GM20000 (cell line): Measurements from ENCODE around the gene SH3PXD2A.

Experiments used
- DNase-seq: peaks from one replicate; pipeline ENCODE4 v3.0.0; 2012; ENCODE audit warnings: low spot score
- TF ChIP-seq, protein P1 (sequence below): IDR thresholded peaks from 2 replicates; pipeline ENCODE4 v1.5.1; 2012; ENCODE audit warnings: mild to moderate bottlenecking, control low read depth; ENCODE audit errors: extremely low read depth, missing control alignments

SH3PXD2A gene

DNA sequence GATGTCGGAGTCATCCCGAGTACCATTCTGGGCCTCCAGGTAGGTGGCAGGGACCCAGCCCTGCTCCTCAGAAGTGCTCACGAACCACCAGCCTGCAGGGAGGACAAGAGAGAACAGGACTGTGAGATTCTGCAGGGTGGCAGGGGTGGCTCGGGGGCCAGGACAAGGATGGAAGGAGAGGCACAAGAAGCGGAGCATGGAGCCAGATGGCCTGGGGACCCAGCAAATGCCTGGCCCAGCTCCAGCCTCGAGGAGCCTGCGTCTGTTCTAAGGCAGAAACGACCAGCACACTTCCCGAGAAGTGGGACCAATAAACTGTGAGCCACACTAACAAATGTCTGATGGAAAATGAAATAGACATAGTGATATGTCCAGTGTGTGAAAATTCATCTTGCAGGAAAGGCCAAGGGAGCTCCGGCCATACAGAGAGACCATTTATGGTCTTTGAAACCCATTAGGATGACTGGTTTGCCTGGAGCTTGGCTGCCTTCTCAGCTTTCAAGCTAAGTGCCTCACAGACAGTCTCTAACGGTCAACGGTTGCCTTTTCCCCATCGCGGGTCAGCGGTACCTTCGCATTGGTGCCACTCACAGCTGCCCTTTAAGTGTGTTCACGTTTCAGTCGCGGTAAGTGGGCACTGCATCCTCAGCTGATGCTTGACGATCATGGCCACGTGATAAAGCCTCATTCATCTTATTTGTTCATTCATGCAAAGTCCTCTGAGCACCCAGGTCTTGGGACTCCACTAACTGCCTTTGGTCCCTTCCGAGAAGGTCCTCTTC is 228.1 kb downstream of the SH3PXD2A start:
- TF ChIP-seq, protein P1, sequence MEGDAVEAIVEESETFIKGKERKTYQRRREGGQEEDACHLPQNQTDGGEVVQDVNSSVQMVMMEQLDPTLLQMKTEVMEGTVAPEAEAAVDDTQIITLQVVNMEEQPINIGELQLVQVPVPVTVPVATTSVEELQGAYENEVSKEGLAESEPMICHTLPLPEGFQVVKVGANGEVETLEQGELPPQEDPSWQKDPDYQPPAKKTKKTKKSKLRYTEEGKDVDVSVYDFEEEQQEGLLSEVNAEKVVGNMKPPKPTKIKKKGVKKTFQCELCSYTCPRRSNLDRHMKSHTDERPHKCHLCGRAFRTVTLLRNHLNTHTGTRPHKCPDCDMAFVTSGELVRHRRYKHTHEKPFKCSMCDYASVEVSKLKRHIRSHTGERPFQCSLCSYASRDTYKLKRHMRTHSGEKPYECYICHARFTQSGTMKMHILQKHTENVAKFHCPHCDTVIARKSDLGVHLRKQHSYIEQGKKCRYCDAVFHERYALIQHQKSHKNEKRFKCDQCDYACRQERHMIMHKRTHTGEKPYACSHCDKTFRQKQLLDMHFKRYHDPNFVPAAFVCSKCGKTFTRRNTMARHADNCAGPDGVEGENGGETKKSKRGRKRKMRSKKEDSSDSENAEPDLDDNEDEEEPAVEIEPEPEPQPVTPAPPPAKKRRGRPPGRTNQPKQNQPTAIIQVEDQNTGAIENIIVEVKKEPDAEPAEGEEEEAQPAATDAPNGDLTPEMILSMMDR: no peak
- no peak for DNase-seq

DNA sequence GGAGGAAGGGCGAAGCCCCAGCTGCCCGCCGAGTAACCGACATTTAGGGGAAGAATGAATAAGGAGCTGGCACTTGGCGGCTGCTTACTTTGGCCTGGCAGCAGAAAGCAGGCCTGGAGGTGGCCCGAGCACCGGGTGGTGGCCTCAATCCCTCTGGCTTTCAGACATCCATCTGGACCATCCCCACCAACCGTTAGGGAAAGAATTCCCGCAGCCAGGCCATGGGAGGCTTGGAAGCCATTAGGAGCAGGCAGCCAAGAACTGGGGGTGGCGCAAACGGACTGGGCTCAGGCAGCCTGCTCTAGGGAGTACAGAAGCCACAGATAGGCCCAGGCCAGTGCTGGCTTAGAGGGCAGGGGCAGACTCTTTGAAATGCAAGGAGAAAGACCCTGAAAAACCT is 229.2 kb downstream of the SH3PXD2A start:
- TF ChIP-seq, protein P1: no peak
- no peak for DNase-seq

DNA sequence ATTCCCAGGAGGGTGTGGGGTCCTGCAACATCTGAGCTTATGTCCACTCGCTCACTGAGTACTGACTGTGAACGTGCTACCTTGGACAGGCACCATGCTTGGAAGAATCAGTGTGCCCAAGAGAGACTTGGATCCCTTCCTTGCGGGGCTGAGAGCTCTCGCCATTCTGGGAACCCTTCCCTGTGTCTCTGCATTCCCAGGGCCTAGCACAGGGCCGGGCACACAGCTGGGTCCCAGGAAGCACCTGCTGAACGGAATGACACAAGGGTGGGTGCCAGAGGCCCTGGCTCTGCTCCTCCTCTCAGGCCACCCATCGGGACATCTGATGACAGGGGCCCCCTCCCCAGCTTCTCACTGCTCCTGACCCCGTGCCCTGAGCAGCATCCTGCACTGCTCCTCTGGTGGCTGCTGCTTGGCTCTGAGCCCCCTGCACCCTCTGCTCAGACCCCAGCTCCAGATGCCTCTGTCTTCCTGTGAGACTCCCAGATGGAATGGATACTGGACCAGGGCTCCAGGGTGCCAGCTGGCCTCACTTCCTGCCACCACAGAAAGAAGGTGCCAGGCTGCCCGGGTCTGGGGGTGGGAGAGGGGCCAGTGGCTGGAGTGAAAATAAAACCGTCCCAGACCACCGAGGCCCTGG is 232.3 kb downstream of the SH3PXD2A start:
- TF ChIP-seq, protein P1: no peak
- DNase-seq: no peak

DNA sequence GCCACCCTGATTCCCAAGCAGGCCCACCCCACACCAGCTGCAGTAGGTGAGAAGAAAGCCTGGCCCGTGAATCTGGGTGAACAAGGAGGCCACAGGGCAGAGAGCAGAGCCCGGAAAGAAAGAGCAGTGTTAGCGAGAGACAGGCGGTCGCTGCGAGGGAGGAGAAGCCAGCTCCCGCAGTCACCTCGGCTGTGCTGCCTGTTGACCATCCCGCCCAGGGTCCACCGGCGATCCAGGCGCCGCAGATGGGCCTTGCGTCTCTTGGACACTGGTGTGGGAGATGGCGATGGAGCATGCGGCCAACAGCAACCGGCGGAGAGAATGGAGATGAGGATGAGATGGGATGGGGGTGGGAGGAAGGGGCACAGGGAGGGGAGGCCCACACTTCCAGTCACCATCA is 233.1 kb downstream of the SH3PXD2A start:
- TF ChIP-seq, protein P1: no peak
- no peak for DNase-seq

DNA sequence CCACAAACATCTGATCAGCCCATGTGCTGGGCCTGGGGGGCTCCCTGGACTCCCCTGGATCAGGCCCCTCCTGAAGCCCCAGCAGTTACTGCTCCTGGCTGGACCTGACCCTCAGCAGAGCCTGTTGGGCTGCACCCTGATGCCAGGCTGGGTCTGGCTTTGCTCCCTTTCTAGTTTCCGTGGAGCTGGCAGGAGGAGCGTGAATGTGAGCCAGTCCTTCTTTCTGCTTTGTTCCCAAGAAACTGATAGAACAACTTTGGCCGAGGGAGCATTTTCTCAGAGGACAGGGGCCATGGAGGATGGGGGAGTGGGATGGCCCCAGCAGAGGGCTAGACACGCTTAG is 233.6 kb downstream of the SH3PXD2A start:
- TF ChIP-seq, protein P1: no peak
- DNase-seq: no peak

DNA sequence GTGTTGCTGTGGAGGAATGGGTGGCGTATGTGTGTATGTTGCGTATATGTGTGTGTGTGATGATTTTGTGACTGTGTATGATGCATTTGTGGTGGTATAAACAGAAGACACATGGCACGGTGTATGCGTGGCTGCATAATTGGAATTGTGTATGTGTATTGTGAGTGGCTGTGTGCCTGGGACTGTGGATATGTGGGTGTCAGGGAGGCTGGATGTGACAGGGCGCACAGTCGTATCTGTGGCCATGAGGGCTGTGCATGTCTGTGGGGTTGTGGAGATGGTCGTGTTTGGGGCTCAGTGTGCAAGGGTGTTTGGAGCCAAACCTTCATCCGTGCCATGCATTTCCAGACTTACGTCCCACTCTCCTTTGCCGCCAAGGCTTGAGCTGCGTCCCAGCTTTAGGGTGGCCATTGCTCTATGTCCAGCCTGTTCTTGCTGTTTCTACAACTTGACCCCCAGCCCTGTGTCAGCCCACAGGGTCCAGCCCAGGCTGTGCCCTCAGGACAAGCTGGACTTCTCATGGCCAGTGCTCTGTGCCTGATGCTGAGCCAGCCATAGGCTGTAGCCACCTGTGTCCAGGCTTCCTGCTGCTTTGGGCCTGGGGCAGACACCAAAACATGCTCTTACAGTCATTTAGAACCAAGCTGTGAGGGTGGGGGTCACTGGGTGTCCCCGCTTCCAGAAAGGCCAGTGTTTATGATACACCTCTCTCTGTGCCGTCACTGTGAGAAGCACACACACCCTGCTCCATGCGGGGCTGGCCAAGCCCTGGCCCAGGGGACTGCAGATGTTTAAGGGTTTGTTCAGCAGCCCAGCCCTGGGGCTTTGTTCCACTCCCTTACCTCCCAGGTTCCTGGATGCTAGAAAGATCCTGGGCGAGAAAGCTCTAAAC is 234.2 kb downstream of the SH3PXD2A start:
- TF ChIP-seq, protein P1: no peak
- DNase-seq: no peak

DNA sequence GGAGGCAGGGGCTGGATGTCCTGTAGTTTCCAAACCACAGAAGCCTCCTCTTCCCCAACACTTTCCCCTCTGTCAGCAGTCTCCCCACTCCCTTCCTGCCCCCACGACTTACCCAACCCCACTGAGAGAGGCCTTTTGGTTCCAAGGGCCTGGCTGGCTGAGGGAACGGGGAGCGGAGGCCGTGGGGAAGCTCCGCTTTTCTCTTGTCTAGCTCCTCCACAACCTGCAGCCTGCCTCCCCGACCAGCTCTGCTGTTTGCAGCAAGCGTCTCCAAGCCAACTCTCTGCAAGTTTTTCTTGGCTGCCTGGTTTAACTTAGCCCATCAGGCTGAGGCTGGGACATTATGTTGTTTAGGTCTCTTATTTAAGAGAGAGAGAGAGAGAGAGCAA is 235.0 kb downstream of the SH3PXD2A start:
- no peak for DNase-seq

More for the DNA sequence above, 235.0 kb downstream of the SH3PXD2A start:
- TF ChIP-seq, protein P1: no peak
